Adrenal gland (tissue), 12 donors: Measurements from ENCODE around the gene ATN1. TPM values are rescaled to one million over a fixed set of nuclear protein-coding genes. Genes with fewer than 3 reads are reported as not detected.

Experiments
- DNase-seq, 7 donors: peaks; one replicate each; pipeline ENCODE4 v3.0.0-alpha.2; 2019 to 2020
- H3K27ac ChIP-seq, 5 donors: fragments of 200-600 bp; sonication (generic) in 4 of 5; 1 replicate in 3 of 5; 2 replicates in 2 of 5; pipeline versions ENCODE4 v1.5.1 to v1.8.0; 2016 to 2020; ENCODE audit warnings: mild to moderate bottlenecking in 1 of 5
- H3K27me3 ChIP-seq: fragments of 200-600 bp; 2 replicates; pipeline ENCODE4 v1.8.0; 2021
- H3K36me3 ChIP-seq, 2 donors: fragments of 200-600 bp; replicated peaks in 1 of 2; 1 replicate in 1 of 2; 2 replicates in 1 of 2; pipeline versions ENCODE4 v1.5.1 to v1.8.0; 2018 to 2022
- H3K4me1 ChIP-seq, 2 donors: fragments of 200-600 bp; replicated peaks in 1 of 2; 1 replicate in 1 of 2; 2 replicates in 1 of 2; pipeline versions ENCODE4 v1.5.1 to v1.8.0; 2018 to 2021
- H3K4me3 ChIP-seq, 4 donors: fragments of 200-600 bp; sonication (generic) in 3 of 4; one replicate each; pipeline ENCODE4 v1.5.1; 2016 to 2018
- H3K9me3 ChIP-seq, 3 donors: fragments of 200-600 bp; sonication (generic) in 1 of 3; replicated peaks in 1 of 3; 1 replicate in 2 of 3; 2 replicates in 1 of 3; pipeline versions ENCODE4 v1.5.1 to v1.8.0; 2016 to 2021
- CTCF ChIP-seq, 6 experiments: fragments of 450-650 bp in 4 of 6; fragments of 200-600 bp in 2 of 6; sonication (generic) in 1 of 6; IDR thresholded peaks; 1 replicate in 5 of 6; 2 replicates in 1 of 6; pipeline versions ENCODE4 v1.5.1 to v1.8.0; 2016 to 2021; ENCODE audit warnings: antibody characterized with exemption in 6 of 6, mild to moderate bottlenecking in 2 of 6, moderate library complexity in 1 of 6
- POLR2A ChIP-seq, 2 donors: fragments of 450-650 bp; IDR thresholded peaks; one replicate each; pipeline ENCODE4 v1.6.1; 2017; ENCODE audit warnings: antibody characterized with exemption in 2 of 2, mild to moderate bottlenecking in 2 of 2, moderate library complexity in 1 of 2
- WGBS, 4 donors: extraction: QIAGEN DNeasy Blood & Tissue Kit in 2 of 4; methylation state at CpG; one replicate each; pipeline versions ENCODE4 v1.1.5 to v1.1.7; 2013 to 2017; 5-methylcytosine and 5-hydroxymethylcytosine counted together
- intact Hi-C, 2 donors: fragments of 100-400 bp; cut with DNase I; formaldehyde crosslinking; loops; one replicate each; pipeline versions ENCODE4 v1.14.1 to v1.15.0; 2022 to 2023
- polyA plus RNA-seq, 3 donors: library from polyadenylated mRNA; stranded (reverse); fragments of 200-250 nt in 2 of 3; fragments of 350-450 nt in 1 of 3; fragmentation: Illumina TruSeq in 1 of 3; extraction: RNeasy Lipid Tissue Mini Kit (QIAGEN cat#74804) in 1 of 3; gene quantifications; one replicate each; pipeline ENCODE4 v1.2.3, GENCODE V29; 2013 to 2014
- total RNA-seq, 9 donors: library from RNA; depleted of rRNA in 4 of 9; stranded (reverse); fragments of >200 nt in 4 of 9; fragments of 120-200 nt in 1 of 9; fragmentation: NEBNext Ultra II Directional in 1 of 9; extraction: Animal tissue kit (Norgen Biotek cat#: 25700) in 1 of 9; gene quantifications; one replicate each; pipeline versions ENCODE4 v1.1.0 to v1.2.4, GENCODE V29; 2013 to 2023
- donor health status: healthy with polysubstance abuse.
- donor health status: Bipolar disorder and iron deficiency.
- donor health status: DM: yes; HTN: yes; CAD: no.
- donor health status: DM: no; HTN: no; CAD: no.
- donor health status: DM: no; HTN: no; CAD: no.
- donor health status: DM: yes; HTN: yes; CAD: no.

Gene ATN1
- total and polyA plus RNA-seq, 12 donors, result 8.8 to 482 (median 110) TPM

GRCh38 chr12:6915789-6916285 lies 11.9 kb upstream of the ATN1 start:
- no peak overlapping the region for H3K4me3 ChIP-seq
- WGBS, 4 donors, result 81 to 86% (median 82%) methylated on average over 11 to 14 of the region's 14 CpGs
- intact Hi-C loops, result no loop called here
- H3K4me1 ChIP-seq, result peaks cover 6 to 12% of the 10 kb centered on the region in 2 donors
- TF ChIP-seq CTCF (IDR thresholded peaks at IDR 0.05), result no peak
- no peak for TF ChIP-seq POLR2A (IDR thresholded peaks at IDR 0.05)
- H3K27ac ChIP-seq, result no peak overlapping the region
- no peaks in the 10 kb centered on the region for H3K9me3 ChIP-seq
- peaks cover 0 to 5% of the 10 kb centered on the region in 2 donors for H3K36me3 ChIP-seq
- no peak for DNase-seq
- no peaks in the 10 kb centered on the region for H3K27me3 ChIP-seq

GRCh38 chr12:6916426-6917200 lies 11.1 kb upstream of the ATN1 start:
- intact Hi-C loops, result no loop called here
- H3K27ac ChIP-seq, result no peak overlapping the region
- no peak for DNase-seq
- no peak overlapping the region for H3K4me3 ChIP-seq
- peaks cover 0 to 5% of the 10 kb centered on the region in 2 donors for H3K36me3 ChIP-seq
- no peak for TF ChIP-seq POLR2A (IDR thresholded peaks at IDR 0.05)
- no peaks in the 10 kb centered on the region for H3K27me3 ChIP-seq
- 92 to 97% (median 94%) methylated on average over 11 of the region's 11 CpGs for WGBS, 4 donors
- H3K9me3 ChIP-seq, result no peaks in the 10 kb centered on the region
- peaks cover 6 to 12% of the 10 kb centered on the region in 2 donors for H3K4me1 ChIP-seq

- Histone ChIP-seq H3K4me1 (peaks cover 6 to 12% of the 10 kb centered on the region in 2 donors), H3K27ac (no peak overlapping the region), H3K9me3 (no peaks in the 10 kb centered on the region), H3K27me3 (no peaks in the 10 kb centered on the region), H3K4me3 (no peak overlapping the region), H3K36me3 (peaks cover 0 to 5% of the 10 kb centered on the region in 2 donors)
- TF ChIP-seq CTCF (IDR thresholded peaks at IDR 0.05), result no peak
- TF ChIP-seq POLR2A (IDR thresholded peaks at IDR 0.05), result no peak
- WGBS, 4 donors, result 82 to 90% (median 86%) methylated on average over 10 to 14 of the region's 14 CpGs
- intact Hi-C loops, result no loop called here
- no peak for DNase-seq
Observed at GRCh38 chr12:6917491-6918231, 10.1 kb upstream of the ATN1 start.

- peaks cover 0 to 5% of the 10 kb centered on the region in 2 donors for H3K36me3 ChIP-seq
Observed at GRCh38 chr12:6919588-6919987, 8.2 kb upstream of the ATN1 start.

More at GRCh38 chr12:6919588-6919987, 8.2 kb upstream of the ATN1 start:
- TF ChIP-seq CTCF (IDR thresholded peaks at IDR 0.05) (no peak), POLR2A (IDR thresholded peaks at IDR 0.05) (no peak)
- Histone ChIP-seq H3K4me3 (no peak overlapping the region), H3K27me3 (no peaks in the 10 kb centered on the region), H3K4me1 (peaks cover 12 to 16% of the 10 kb centered on the region in 2 donors), H3K27ac (no peak overlapping the region), H3K9me3 (no peaks in the 10 kb centered on the region)
- 69 to 82% (median 75%) methylated on average over 7 of the region's 7 CpGs for WGBS, 4 donors
- no peak for DNase-seq
- intact Hi-C loops, result no loop called here
